Measurements from ENCODE around the gene HOXA7. TPM values are rescaled to one million over a fixed set of nuclear protein-coding genes. Genes with fewer than 3 reads are reported as not detected.

HOXA7 gene
- total RNA-seq (15.6 and 18.5 TPM in 2 replicates), polyA plus RNA-seq (16.9 and 18.1 TPM in 2 replicates), polyA minus RNA-seq (8.6 and 9.4 TPM in 2 replicates), Bru-seq, nascent RNA (percentile 64 among the genes with signal in this experiment), BruChase-seq, experiment 1, labeled RNA remaining after a 6-hour chase (percentile 87 among the genes with signal in this experiment), BruChase-seq, experiment 2, labeled RNA remaining after a 2-hour chase (percentile 78 among the genes with signal in this experiment)
- polyA plus RNA-seq (2011; cell fraction: cytosol; rRNA removed): 13.0 and 13.8 TPM in 2 replicates
- polyA plus RNA-seq (2011; cell fraction: nucleus; rRNA removed): 5.6 and 8.3 TPM in 2 replicates
- 13.9 and 16.0 TPM in 2 replicates for polyA plus RNA-seq (2012)
- polyA minus RNA-seq (2011; cell fraction: cytosol; rRNA and poly(A)+ RNA removed): 5.9 TPM
- 3.8 and 4.1 TPM in 2 replicates for polyA minus RNA-seq (2011; cell fraction: nucleus; rRNA and poly(A)+ RNA removed)
- long read RNA-seq, transcript HOXA7-201 (2 exons, 2,018 nt): major isoform, 36 of 49 reads
- long read RNA-seq, partial matches to known transcripts: 7 of 49 reads
- long read RNA-seq, other reads (novel, unspliced or antisense): 5 of 49 reads

- Histone ChIP-seq H3K4me3 (replicated peaks in 1 of 3; ENCODE audit: insufficient read depth in 1 of 3, low read depth in 1 of 3, low read length in 3 of 3) (peak within 1 kb of the TSS; percentile 59 to 76 (median 60)), H3K36me3 (ENCODE audit: control insufficient read depth in 2 of 2, extremely low read depth in 1 of 2, insufficient read depth in 2 of 2, low read length in 2 of 2) (no peaks in the 10 kb centered on the region), H3K9ac (replicated peaks; ENCODE audit: extremely low read depth, insufficient read depth, low read length) (peak within 1 kb of the TSS; percentile 78), H3K27ac (ENCODE audit: insufficient read depth, low read depth, low read length) (peak within 1 kb of the TSS; percentile 96), H2AFZ (ENCODE audit: low read depth, low read length) (peak within 1 kb of the TSS; percentile 58), H3K79me2 (ENCODE audit: control insufficient read depth, insufficient read depth, low read length) (peaks cover 77% of the 10 kb centered on the region), H3K9me3 (replicated peaks; ENCODE audit: control insufficient read depth, insufficient read depth, low read length) (no peaks in the 10 kb centered on the region), H3K27me3 (ENCODE audit: control insufficient read depth in 2 of 2, insufficient read depth in 2 of 2, low read length in 2 of 2) (no peaks in the 10 kb centered on the region), H4K20me1 (replicated peaks; ENCODE audit: control insufficient read depth, extremely low read depth, insufficient read depth, low read length) (no peaks in the 10 kb centered on the region), H3K9me1 (replicated peaks; ENCODE audit: control insufficient read depth, extremely low read depth, insufficient read depth, low read length) (no peaks in the 10 kb centered on the region), H3K4me2 (ENCODE audit: insufficient read depth, low read length) (peak within 1 kb of the TSS; percentile 92), H3K4me1 (ENCODE audit: control insufficient read depth, extremely low read depth, insufficient read depth, low read length) (peaks cover 69% of the 10 kb centered on the region)
- no TSS peak for BruUV-seq (replicated peaks)
- dilution Hi-C loops (cut with MboI; ENCODE audit: extremely low pct_ligation_motif_present, low sequenced_read_pairs) (loop anchor here (25.0 kb wide), 1 partner anchor 969 kb away; no protein-coding TSS in a partner anchor), intact Hi-C loops (cut with micrococcal nuclease) (loop anchor here (5.0 kb wide), 1 partner anchor 999 kb away; no protein-coding TSS in a partner anchor)
- DNase-seq (ENCODE audit: low read depth, low spot score): peak; percentile 88
- FAIRE-seq: peak; percentile 88
- ChIA-PET POLR2A (interaction anchor here (0.5 to 1.7 kb wide), 3 partner anchors 12 to 957 kb away, joined by 3 to 5 read pairs (median 4); no protein-coding TSS in a partner anchor), CTCF (interaction anchor here (0.6 to 4.1 kb wide), 13 partner anchors 13 to 1066 kb away, joined by 3 to 48 read pairs (median 4); partner anchors contain the start of genes HOXA10 and HOXA5)
- peak; percentile 13 for TF ChIP-seq POLR2A (IDR thresholded peaks at IDR 0.05; ENCODE audit: low read depth, low read length)
- no peak for TF ChIP-seq MYC (IDR thresholded peaks at IDR 0.05; ENCODE audit: low read depth, low read length)
- TF ChIP-seq POLR2AphosphoS5 (IDR thresholded peaks at IDR 0.05; ENCODE audit: insufficient read depth, low read depth, low read length): no peak
- peak; percentile 99 for TF ChIP-seq MAX (IDR thresholded peaks at IDR 0.05; ENCODE audit: insufficient read depth, insufficient read length)
Measured at GRCh38 chr7:27156508-27156898, at the start of gene HOXA7. Gene HOXA7, minus strand, starts transcription at chr7:27156675. Its CDS starts 130 bp downstream, at chr7:27156545.
